GM23338 (cell line): ENCODE results near the gene CDC23. TPM values are rescaled to one million over a fixed set of nuclear protein-coding genes. Genes with fewer than 3 reads are reported as not detected.

Experiments
- ATAC-seq: fragments of 200-7000 bp; cut with Tn5 transposase; 3 replicates; pipeline ENCODE4 v1.9.1; 2020
- DNase-seq: peaks from one replicate; pipeline ENCODE4 v3.0.0-alpha.2; 2015; ENCODE audit warnings: low spot score
- H2AFZ ChIP-seq: fragments of 200-600 bp; sonication (generic); 2 replicates; pipeline ENCODE4 v1.8.0; 2016; ENCODE audit warnings: antibody characterized with exemption, mild to moderate bottlenecking, moderate library complexity
- H3F3A ChIP-seq: fragments of 200-600 bp; sonication (generic); replicated peaks from 2 replicates; pipeline ENCODE4 v1.8.0; 2017; ENCODE audit warnings: antibody characterized with exemption, mixed run types, low read depth
- H3K27ac ChIP-seq: fragments of 200-600 bp; sonication (generic); 2 replicates; pipeline ENCODE4 v1.6.1; 2016; ENCODE audit warnings: low read depth
- H3K27me3 ChIP-seq: fragments of 200-600 bp; sonication (generic); 2 replicates; pipeline ENCODE4 v1.8.0; 2016; ENCODE audit warnings: mild to moderate bottlenecking, mixed run types, moderate library complexity; ENCODE audit not compliant: insufficient read depth
- H3K36me3 ChIP-seq: fragments of 200-600 bp; sonication (generic); 2 replicates; pipeline ENCODE4 v1.8.0; 2016; ENCODE audit warnings: mild to moderate bottlenecking; ENCODE audit not compliant: insufficient read depth
- H3K4me1 ChIP-seq: fragments of 200-600 bp; sonication (generic); 2 replicates; pipeline ENCODE4 v1.8.0; 2016; ENCODE audit warnings: mild to moderate bottlenecking, moderate library complexity; ENCODE audit not compliant: insufficient read depth
- H3K4me2 ChIP-seq: fragments of 200-600 bp; sonication (generic); 2 replicates; pipeline ENCODE4 v1.7.1; 2017; ENCODE audit warnings: mixed run types
- H3K4me3 ChIP-seq: fragments of 200-600 bp; sonication (generic); 2 replicates; pipeline ENCODE4 v1.6.1; 2016; ENCODE audit warnings: mixed run types
- H3K79me2 ChIP-seq: fragments of 200-600 bp; sonication (generic); replicated peaks from 2 replicates; pipeline ENCODE4 v1.8.0; 2017; ENCODE audit warnings: mild to moderate bottlenecking; ENCODE audit not compliant: insufficient read depth
- H3K9me2 ChIP-seq: fragments of 200-600 bp; sonication (generic); 2 replicates; pipeline ENCODE4 v1.8.0; 2017; ENCODE audit not compliant: insufficient read depth
- H4K20me1 ChIP-seq: fragments of 200-600 bp; sonication (generic); replicated peaks from 2 replicates; pipeline ENCODE4 v1.8.0; 2017; ENCODE audit warnings: mild to moderate bottlenecking; ENCODE audit not compliant: insufficient read depth
- H3K27ac Mint-ChIP-seq: 2 replicates; pipeline ENCODE4 v1.8.0; 2020; ENCODE audit warnings: inconsistent platforms, mild to moderate bottlenecking, moderate library complexity, mixed read lengths
- H3K27me3 Mint-ChIP-seq: 3 replicates; pipeline ENCODE4 v1.8.0; 2022; ENCODE audit warnings: low read depth, mild to moderate bottlenecking, moderate library complexity, mixed read lengths, inconsistent platforms; ENCODE audit not compliant: insufficient read depth, poor library complexity
- H3K36me3 Mint-ChIP-seq: 3 replicates; pipeline ENCODE4 v1.8.0; 2021; ENCODE audit warnings: low read depth, mild to moderate bottlenecking, inconsistent platforms, moderate library complexity, mixed read lengths
- H3K4me1 Mint-ChIP-seq: 3 replicates; pipeline ENCODE4 v1.8.0; 2020; ENCODE audit warnings: mild to moderate bottlenecking, inconsistent platforms, mixed read lengths
- H3K4me3 Mint-ChIP-seq: 3 replicates; pipeline ENCODE4 v1.8.0; 2021; ENCODE audit warnings: moderate library complexity, mild to moderate bottlenecking, inconsistent platforms, mixed read lengths
- H3K9me3 Mint-ChIP-seq: 3 replicates; pipeline ENCODE4 v1.8.0; 2020; ENCODE audit warnings: moderate library complexity, mild to moderate bottlenecking, inconsistent platforms, mixed read lengths
- CREB1 ChIP-seq: fragments of 250-450 bp; sonication (Bioruptor Pico); IDR thresholded peaks from 2 replicates; pipeline ENCODE4 v1.5.0; 2020; ENCODE audit warnings: low read depth, mild to moderate bottlenecking, moderate library complexity
- EZH2phosphoT487 ChIP-seq: fragments of 200-600 bp; sonication (generic); IDR thresholded peaks from one replicate; pipeline ENCODE4 v1.8.1; 2018; ENCODE audit warnings: antibody characterized with exemption; ENCODE audit not compliant: unreplicated experiment
- JUNB ChIP-seq: IDR thresholded peaks from one replicate; pipeline ENCODE4 v1.6.1; 2016; ENCODE audit warnings: antibody characterized with exemption; ENCODE audit not compliant: unreplicated experiment
- POLR2AphosphoS5 ChIP-seq: IDR thresholded peaks from 2 replicates; pipeline ENCODE4 v1.6.1; 2016; ENCODE audit warnings: antibody characterized with exemption, low read depth
- STAT1 ChIP-seq: IDR thresholded peaks from one replicate; pipeline ENCODE4 v1.6.1; 2016; ENCODE audit warnings: antibody characterized with exemption; ENCODE audit not compliant: unreplicated experiment
- ZNF114 ChIP-seq: fragments of 250-450 bp; sonication (Bioruptor Pico); IDR thresholded peaks from 2 replicates; pipeline ENCODE4 v1.5.0; 2020; ENCODE audit warnings: mild to moderate bottlenecking, moderate library complexity
- long read RNA-seq: library from polyadenylated mRNA; unstranded; transcript quantifications from one replicate; pipeline ENCODE4 v2.0.0, GENCODE V29; 2020; ENCODE audit not compliant: unreplicated experiment
- polyA plus RNA-seq: library from polyadenylated mRNA; unstranded; fragments of >200 nt; fragmentation: Nextera tagmentation; extraction: Ambion mirVana; gene quantifications from 2 replicates; pipeline ENCODE4 v1.2.1, GENCODE V29; 2016
- total RNA-seq: library from RNA; depleted of rRNA; stranded (reverse); fragments of >200 nt; shearing (Covaris generic); gene quantifications from 2 replicates; pipeline ENCODE4 v1.2.3, GENCODE V29; 2014; rRNA removed
- TF ChIP-seq, protein P1 (sequence below): fragments of 250-450 bp; sonication (Bioruptor Pico); IDR thresholded peaks from 2 replicates; pipeline ENCODE4 v1.5.0; 2020; ENCODE audit warnings: mild to moderate bottlenecking, moderate library complexity
- TF ChIP-seq, protein P2 (sequence below): IDR thresholded peaks from 2 replicates; pipeline ENCODE4 v1.6.1; 2016; ENCODE audit warnings: antibody characterized with exemption

The CDC23 gene, protein sequence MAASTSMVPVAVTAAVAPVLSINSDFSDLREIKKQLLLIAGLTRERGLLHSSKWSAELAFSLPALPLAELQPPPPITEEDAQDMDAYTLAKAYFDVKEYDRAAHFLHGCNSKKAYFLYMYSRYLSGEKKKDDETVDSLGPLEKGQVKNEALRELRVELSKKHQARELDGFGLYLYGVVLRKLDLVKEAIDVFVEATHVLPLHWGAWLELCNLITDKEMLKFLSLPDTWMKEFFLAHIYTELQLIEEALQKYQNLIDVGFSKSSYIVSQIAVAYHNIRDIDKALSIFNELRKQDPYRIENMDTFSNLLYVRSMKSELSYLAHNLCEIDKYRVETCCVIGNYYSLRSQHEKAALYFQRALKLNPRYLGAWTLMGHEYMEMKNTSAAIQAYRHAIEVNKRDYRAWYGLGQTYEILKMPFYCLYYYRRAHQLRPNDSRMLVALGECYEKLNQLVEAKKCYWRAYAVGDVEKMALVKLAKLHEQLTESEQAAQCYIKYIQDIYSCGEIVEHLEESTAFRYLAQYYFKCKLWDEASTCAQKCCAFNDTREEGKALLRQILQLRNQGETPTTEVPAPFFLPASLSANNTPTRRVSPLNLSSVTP
- total RNA-seq (43.3 and 45.9 TPM in 2 replicates), polyA plus RNA-seq (20.2 and 28.0 TPM in 2 replicates)
- long read RNA-seq, transcript CDC23-202 (16 exons, 3,155 nt): major isoform, 17 of 25 reads
- long read RNA-seq, partial matches to known transcripts: 3 of 25 reads
- long read RNA-seq, other reads (novel, unspliced or antisense): 1 of 25 reads

GRCh38 chr5:138213161-138214029 lies at the start of gene CDC23:
CDC23 (minus strand) TSS chr5:138213323; CDS start chr5:138213312, 11 bp downstream.
- Mint-ChIP-seq H3K36me3 (peaks cover 3% of the 10 kb centered on the region; the same call in 1 of the 3 replicates), H3K9me3 (peaks cover 6% of the 10 kb centered on the region; the same call in 2 of the 3 replicates), H3K27ac (peak within 1 kb of the TSS; percentile 99), H3K4me1 (peaks cover 6% of the 10 kb centered on the region; the same call in 2 of the 3 replicates), H3K27me3 (peaks cover 10% of the 10 kb centered on the region), H3K4me3 (peak within 1 kb of the TSS; percentile 100)
- Histone ChIP-seq H3K4me2 (peak within 1 kb of the TSS; percentile 78), H3K27ac (peak within 1 kb of the TSS; percentile 81), H3K27me3 (no peaks in the 10 kb centered on the region), H3K4me3 (peak within 1 kb of the TSS; percentile 56), H3F3A (no peaks in the 10 kb centered on the region), H3K79me2 (peaks cover 46% of the 10 kb centered on the region), H2AFZ (peak within 1 kb of the TSS; percentile 88), H3K4me1 (peaks cover 5% of the 10 kb centered on the region; the same call in 1 of the 2 replicates), H4K20me1 (no peaks in the 10 kb centered on the region), H3K9me2 (no peaks in the 10 kb centered on the region), H3K36me3 (no peaks in the 10 kb centered on the region)
- ATAC-seq: peak; percentile 95
- DNase-seq: peak; percentile 100
- TF ChIP-seq EZH2phosphoT487 (no peak), POLR2AphosphoS5 (peak; percentile 68), CREB1 (CRISPR knock-in tag) (peak; percentile 90)

DNA sequence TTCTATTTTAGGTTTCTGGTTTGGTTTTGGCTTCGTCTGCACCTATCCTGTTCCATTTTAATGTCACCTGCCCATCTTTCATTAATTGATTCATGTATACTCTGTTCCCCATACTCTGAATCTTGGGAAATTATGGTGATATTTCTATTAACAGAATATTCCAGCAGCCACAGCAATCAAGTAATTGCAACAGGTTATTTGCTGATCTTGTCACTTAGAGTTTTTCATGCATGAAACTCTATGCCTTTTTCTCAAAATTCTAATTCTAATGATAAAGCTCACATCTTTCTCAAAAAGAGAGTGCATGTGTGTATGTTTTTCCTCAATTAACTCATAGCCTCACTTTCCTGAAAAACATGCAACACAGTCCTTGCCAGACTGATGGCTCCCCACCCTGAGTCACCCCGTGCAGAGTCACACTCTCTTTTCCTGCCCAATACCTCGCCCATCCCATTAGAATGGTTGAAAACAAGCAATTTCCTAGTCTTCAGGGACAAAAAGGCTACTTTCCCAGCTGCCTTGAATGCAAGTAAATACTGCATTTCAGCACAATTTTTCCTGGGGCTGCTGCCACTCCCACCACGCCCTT lies 45.7 kb upstream of the CDC23 start:
- Histone ChIP-seq H4K20me1 (no peaks in the 10 kb centered on the region), H3F3A (no peaks in the 10 kb centered on the region), H3K4me3 (no peak overlapping the region), H3K4me1 (no peaks in the 10 kb centered on the region), H3K27me3 (no peaks in the 10 kb centered on the region), H2AFZ (no peak overlapping the region), H3K4me2 (no peak overlapping the region), H3K9me2 (no peaks in the 10 kb centered on the region), H3K27ac (no peak overlapping the region), H3K79me2 (no peaks in the 10 kb centered on the region), H3K36me3 (no peaks in the 10 kb centered on the region)
- Mint-ChIP-seq H3K4me1 (no peaks in the 10 kb centered on the region), H3K27me3 (peaks cover 7% of the 10 kb centered on the region), H3K27ac (no peak overlapping the region), H3K4me3 (no peak overlapping the region), H3K36me3 (no peaks in the 10 kb centered on the region), H3K9me3 (no peaks in the 10 kb centered on the region)
- DNase-seq (no peak), ATAC-seq (no peak)
- TF ChIP-seq JUNB: no peak
- TF ChIP-seq POLR2AphosphoS5: no peak
- TF ChIP-seq, protein P1, sequence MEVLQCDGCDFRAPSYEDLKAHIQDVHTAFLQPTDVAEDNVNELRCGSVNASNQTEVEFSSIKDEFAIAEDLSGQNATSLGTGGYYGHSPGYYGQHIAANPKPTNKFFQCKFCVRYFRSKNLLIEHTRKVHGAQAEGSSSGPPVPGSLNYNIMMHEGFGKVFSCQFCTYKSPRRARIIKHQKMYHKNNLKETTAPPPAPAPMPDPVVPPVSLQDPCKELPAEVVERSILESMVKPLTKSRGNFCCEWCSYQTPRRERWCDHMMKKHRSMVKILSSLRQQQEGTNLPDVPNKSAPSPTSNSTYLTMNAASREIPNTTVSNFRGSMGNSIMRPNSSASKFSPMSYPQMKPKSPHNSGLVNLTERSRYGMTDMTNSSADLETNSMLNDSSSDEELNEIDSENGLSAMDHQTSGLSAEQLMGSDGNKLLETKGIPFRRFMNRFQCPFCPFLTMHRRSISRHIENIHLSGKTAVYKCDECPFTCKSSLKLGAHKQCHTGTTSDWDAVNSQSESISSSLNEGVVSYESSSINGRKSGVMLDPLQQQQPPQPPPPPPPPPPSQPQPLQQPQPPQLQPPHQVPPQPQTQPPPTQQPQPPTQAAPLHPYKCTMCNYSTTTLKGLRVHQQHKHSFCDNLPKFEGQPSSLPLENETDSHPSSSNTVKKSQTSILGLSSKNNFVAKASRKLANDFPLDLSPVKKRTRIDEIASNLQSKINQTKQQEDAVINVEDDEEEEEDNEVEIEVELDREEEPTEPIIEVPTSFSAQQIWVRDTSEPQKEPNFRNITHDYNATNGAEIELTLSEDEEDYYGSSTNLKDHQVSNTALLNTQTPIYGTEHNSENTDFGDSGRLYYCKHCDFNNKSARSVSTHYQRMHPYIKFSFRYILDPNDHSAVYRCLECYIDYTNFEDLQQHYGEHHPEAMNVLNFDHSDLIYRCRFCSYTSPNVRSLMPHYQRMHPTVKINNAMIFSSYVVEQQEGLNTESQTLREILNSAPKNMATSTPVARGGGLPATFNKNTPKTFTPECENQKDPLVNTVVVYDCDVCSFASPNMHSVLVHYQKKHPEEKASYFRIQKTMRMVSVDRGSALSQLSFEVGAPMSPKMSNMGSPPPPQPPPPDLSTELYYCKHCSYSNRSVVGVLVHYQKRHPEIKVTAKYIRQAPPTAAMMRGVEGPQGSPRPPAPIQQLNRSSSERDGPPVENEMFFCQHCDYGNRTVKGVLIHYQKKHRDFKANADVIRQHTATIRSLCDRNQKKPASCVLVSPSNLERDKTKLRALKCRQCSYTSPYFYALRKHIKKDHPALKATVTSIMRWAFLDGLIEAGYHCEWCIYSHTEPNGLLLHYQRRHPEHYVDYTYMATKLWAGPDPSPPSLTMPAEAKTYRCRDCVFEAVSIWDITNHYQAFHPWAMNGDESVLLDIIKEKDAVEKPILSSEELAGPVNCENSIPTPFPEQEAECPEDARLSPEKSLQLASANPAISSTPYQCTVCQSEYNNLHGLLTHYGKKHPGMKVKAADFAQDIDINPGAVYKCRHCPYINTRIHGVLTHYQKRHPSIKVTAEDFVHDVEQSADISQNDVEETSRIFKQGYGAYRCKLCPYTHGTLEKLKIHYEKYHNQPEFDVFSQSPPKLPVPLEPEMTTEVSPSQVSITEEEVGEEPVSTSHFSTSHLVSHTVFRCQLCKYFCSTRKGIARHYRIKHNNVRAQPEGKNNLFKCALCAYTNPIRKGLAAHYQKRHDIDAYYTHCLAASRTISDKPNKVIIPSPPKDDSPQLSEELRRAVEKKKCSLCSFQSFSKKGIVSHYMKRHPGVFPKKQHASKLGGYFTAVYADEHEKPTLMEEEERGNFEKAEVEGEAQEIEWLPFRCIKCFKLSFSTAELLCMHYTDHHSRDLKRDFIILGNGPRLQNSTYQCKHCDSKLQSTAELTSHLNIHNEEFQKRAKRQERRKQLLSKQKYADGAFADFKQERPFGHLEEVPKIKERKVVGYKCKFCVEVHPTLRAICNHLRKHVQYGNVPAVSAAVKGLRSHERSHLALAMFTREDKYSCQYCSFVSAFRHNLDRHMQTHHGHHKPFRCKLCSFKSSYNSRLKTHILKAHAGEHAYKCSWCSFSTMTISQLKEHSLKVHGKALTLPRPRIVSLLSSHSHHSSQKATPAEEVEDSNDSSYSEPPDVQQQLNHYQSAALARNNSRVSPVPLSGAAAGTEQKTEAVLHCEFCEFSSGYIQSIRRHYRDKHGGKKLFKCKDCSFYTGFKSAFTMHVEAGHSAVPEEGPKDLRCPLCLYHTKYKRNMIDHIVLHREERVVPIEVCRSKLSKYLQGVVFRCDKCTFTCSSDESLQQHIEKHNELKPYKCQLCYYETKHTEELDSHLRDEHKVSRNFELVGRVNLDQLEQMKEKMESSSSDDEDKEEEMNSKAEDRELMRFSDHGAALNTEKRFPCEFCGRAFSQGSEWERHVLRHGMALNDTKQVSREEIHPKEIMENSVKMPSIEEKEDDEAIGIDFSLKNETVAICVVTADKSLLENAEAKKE (CRISPR knock-in tag): no peak
- no peak for TF ChIP-seq CREB1 (CRISPR knock-in tag)
- TF ChIP-seq STAT1: no peak
- no peak for TF ChIP-seq ZNF114 (CRISPR knock-in tag)
- TF ChIP-seq, protein P2, sequence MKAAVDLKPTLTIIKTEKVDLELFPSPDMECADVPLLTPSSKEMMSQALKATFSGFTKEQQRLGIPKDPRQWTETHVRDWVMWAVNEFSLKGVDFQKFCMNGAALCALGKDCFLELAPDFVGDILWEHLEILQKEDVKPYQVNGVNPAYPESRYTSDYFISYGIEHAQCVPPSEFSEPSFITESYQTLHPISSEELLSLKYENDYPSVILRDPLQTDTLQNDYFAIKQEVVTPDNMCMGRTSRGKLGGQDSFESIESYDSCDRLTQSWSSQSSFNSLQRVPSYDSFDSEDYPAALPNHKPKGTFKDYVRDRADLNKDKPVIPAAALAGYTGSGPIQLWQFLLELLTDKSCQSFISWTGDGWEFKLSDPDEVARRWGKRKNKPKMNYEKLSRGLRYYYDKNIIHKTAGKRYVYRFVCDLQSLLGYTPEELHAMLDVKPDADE: no peak
